ENCODE measurements around the gene GPER1.
"Not testable (repeated sequence)": the region's sequence is repeated elsewhere in the genome, so short reads cannot be mapped to it uniquely, and the experiment has no call there.

The GPER1 gene

GRCh38 chr7:1116383-1117008, 28.6 kb downstream of the GPER1 start:
- in situ Hi-C loops (cut with MboI; ENCODE audit: low sequenced_read_pairs): not testable (repeated sequence)

GRCh38 chr7:1117321-1117928, 29.5 kb downstream of the GPER1 start:
- in situ Hi-C loops (cut with MboI; ENCODE audit: low sequenced_read_pairs): no loop called here

GRCh38 chr7:1119201-1119600, 31.3 kb downstream of the GPER1 start:
- in situ Hi-C loops (cut with MboI; ENCODE audit: low sequenced_read_pairs): no loop called here

DNA sequence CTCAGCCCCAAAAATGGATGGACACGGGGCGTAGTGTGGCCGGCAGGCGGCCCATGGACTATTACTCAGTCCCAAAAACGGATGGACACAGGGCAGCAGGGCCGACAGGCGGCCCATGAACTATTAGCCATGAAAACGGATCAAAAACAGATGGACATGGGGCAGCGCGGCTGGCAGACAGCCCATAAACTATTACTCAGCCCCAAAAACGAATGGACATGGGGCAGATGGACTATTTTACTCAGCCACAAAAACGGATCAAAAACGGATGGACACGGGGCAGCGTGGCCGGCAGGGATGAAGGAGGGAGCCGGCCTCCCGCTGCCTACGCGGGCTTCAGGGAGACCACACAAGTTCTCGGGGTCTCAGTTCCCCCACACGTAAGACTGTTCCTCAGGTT, 32.9 kb downstream of the GPER1 start:
- in situ Hi-C loops (cut with MboI; ENCODE audit: low sequenced_read_pairs): no loop called here

DNA sequence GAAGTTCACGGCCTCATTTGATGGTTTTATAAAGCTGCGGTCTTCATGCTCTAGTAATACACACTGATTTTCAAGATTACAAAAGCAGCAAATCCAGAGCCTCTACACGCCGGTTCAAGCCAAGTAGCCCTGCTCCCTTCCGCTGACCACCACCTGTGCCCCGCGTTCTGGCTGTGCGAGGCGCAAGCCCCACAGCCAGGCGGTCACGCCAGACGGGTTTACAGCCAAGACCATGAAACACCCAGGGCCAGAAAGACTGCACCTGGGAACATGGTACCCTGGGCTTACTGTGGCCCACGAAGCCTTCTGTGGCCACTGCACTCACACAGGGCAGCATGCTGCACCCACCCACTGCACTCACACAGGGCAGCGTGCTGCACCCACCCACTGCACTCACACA, 33.6 kb downstream of the GPER1 start:
- in situ Hi-C loops (cut with MboI; ENCODE audit: low sequenced_read_pairs): no loop called here

DNA sequence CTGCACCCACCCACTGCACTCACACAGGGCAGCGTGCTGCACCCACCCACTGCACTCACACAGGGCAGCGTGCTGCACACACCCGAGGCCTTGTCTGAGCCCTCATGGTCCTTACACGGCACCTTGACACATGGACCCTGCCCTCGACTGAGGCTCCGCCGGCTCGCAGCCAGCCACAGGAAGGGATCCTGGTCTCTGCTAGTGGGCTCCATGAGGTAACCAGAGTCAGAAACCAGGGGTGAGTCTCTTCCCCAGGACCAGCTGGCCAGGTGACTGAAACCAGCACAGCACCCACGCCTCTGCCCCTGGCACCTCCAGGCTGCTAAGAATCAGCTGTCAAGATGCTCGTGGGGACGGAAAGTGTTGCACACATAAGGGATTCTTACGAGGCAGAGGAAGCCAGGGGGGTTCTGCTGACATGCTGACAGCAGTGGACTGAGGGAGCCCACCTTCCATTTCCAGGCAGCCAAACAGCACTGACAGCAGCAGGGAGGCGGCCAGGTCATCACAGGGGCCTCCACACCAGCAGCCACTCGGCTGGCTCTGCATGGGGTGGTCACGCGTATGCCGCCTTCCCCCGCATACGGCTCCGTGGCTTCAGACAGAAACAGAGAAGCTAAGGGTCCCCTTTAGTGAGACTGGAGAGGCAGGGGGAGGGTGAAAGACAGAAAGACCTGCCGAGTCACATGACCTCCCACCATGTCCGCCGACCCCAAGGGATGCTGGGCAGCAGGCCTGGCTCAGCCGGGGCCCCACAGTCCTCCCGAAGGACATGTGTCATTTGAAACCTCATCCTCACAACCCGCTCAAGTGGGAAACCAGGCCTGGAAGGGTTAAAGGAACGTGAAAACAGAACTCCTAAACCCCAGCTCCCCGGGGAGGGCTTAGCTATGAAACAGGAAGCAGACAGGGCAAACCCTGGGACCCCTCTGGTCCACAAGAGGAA, 34.2 kb downstream of the GPER1 start:
- in situ Hi-C loops (cut with MboI; ENCODE audit: low sequenced_read_pairs): no loop called here

GRCh38 chr7:1122832-1123501, 35.1 kb downstream of the GPER1 start:
- in situ Hi-C loops (cut with MboI; ENCODE audit: low sequenced_read_pairs): no loop called here

GRCh38 chr7:1123715-1124114, 35.8 kb downstream of the GPER1 start:
- in situ Hi-C loops (cut with MboI; ENCODE audit: low sequenced_read_pairs): no loop called here

DNA sequence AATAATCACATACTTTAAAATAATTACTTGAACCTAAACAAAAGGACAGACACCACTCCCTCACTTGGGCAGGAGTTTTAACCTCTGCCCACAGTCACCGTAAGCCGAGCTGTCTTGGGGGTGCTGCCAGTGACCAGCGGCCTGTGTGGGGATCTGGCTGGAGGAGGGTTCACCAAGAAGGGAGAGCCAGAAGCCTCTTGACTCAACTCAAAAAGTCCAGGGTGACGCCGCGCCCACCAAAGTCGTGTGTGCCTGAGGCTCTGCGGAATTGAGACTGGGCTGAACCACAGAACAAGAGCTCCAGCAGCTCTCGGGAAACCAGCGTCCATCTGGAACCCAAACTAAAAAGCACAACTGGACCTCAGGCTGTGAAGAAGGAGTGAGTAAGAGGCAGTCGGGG, 36.3 kb downstream of the GPER1 start:
- in situ Hi-C loops (cut with MboI; ENCODE audit: low sequenced_read_pairs): no loop called here

GRCh38 chr7:1124816-1125602, 37.1 kb downstream of the GPER1 start:
- in situ Hi-C loops (cut with MboI; ENCODE audit: low sequenced_read_pairs): no loop called here

DNA sequence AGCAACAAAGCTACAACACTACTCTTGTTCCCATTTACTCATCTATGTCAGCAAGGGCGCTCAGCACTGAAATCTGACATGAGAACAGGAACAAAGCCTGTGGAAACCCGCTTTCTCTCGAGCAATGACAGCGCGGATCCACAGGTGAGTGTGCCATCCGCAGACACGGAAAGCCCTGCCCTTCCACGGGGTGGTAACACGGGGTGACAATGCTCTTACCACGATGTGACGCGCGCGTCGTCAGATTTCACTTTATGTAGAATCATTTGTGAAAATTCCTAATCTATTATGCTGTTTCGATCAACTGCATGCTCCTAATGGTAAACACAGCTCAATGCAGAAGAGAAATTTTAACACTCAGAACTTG, 37.7 kb downstream of the GPER1 start:
- in situ Hi-C loops (cut with MboI; ENCODE audit: low sequenced_read_pairs): no loop called here

DNA sequence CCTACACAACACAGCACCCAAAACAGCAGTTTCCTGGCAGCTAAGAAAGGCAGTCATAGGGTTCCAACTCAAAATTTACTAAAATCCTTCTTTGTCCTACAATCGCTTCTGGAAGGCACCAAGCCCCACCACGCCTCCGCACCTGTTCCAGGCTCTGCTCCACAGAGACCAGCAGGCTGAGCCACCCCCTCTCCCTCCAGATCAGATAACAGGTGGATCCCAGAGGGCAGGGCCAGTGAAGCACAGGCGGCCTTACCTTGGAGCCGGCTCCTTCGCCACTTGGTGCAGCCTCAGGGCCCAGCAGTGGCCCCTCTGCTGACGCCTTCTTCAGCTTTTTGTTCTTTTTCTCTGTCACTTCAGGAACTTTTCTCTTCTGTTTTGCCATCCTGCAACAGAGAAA, 39.1 kb downstream of the GPER1 start:
- in situ Hi-C loops (cut with MboI; ENCODE audit: low sequenced_read_pairs): no loop called here

- in situ Hi-C loops (cut with MboI; ENCODE audit: low sequenced_read_pairs): no loop called here
These were observed 41.5 kb downstream of the GPER1 start for GRCh38 chr7:1129431-1129830.

- in situ Hi-C loops (cut with MboI; ENCODE audit: low sequenced_read_pairs): no loop called here
These were observed 42.4 kb downstream of the GPER1 start for GRCh38 chr7:1130021-1130990.

DNA sequence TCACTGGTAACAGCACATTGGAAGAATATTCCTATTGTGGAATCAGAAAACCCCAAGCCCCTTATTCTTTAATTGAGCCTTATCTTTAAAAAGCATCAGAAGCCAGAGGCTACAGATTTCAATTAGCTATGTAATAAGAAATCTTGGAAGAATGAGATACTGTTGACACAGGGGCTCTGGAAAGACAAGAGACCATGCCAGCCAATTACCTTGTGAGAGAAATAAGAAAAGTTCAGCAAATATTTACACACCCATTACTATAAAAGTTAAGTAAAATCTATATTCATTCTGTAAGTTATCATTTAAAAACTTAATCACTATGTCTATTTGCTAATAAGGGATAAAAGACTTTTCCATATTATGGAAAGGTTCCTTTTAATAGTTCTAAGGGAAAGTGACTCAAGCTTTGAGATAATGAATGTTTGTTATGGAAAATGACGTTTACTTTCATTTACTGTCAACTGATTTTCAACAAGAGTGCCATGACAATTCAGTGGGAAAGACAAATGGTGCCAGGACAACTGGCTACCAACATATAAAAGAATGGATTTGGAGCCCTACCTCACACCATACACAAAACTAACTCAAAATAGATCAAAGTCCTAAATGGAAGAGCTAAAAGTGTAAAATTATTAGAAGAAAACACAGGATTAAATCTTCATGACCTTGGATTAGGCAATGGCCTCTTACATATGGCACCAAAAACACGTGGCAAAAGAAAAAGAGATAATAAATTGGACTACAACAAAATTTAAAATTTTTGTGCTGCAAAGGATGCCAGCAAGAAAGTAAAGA, 43.8 kb downstream of the GPER1 start:
- in situ Hi-C loops (cut with MboI; ENCODE audit: low sequenced_read_pairs): no loop called here

DNA sequence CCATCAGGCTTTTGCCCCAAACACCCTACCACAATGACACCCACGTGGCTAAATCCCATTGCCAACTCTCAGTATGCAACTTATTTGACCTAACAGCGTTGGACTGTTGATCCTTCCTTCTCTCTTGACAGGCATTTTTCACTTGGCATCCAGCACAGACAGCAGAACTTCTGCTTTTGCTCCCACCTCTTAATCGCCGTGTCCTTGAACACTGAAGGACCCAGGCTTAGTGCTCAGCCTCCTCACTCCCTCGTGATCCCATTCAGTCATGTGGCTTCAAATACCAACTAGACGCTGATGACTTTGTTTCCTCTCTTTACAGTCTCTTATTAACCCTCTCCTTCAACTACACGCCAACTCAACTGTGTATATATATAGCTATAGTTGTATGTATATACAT, 47.0 kb downstream of the GPER1 start:
- in situ Hi-C loops (cut with MboI; ENCODE audit: low sequenced_read_pairs): no loop called here

GRCh38 chr7:1136841-1137516, 49.1 kb downstream of the GPER1 start:
- in situ Hi-C loops (cut with MboI; ENCODE audit: low sequenced_read_pairs): no loop called here

- in situ Hi-C loops (cut with MboI; ENCODE audit: low sequenced_read_pairs): no loop called here
These were observed 49.7 kb downstream of the GPER1 start for GRCh38 chr7:1137517-1138167.

Measured in HL-60/S4 treated with retinoic acid at 250 ng/mL for 4 days and 3 days (cell line).